ENCODE measurements around the gene OR10AD1. TPM values are rescaled to one million over a fixed set of nuclear protein-coding genes. Genes with fewer than 3 reads are reported as not detected.

OR10AD1 gene
- total and polyA plus RNA-seq, 7 donors, result not detected

DNA sequence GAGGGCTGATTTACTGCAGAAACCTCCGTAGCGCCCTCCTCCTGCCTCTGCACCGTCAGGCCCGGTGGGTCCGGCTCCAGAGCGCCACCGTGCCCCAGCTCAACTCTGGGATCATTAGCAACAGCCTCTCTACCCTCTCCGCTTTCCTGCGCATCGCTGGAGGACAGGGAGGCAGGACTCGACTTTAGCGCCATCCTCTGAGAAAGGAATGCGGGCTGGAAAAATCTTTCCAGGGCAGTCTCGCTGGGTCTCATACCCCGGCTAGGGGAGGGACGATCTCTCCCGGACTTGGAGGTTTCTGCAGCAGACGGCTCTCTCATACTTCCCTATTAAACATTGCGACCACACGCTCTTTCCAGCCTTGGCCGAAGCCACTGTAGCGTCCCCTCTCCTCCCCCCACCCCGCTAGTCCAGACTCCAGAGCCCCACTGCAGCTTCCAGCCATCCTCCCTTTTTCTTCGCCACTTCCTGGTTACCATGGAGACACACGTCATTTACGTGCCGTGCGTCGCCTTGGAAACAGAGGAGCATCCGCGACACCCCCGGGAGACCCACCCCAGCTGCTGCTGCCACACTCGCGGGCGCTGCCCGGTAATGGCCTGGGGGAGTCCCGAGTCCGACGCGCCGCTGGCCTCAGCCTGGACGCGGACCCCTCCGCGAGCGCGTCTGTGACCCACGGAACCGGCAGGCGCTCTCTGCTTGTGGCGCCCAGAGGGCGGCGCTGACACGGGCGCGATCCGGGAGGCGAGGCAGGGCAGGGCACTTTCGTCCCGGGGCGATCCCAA lies 19.8 kb downstream of the OR10AD1 start, which contains the start of gene CCDC184:
Gene CCDC184 (plus strand): TSS at position 554 of the 785 bp plus-strand sequence. CDS start 479 bp downstream, outside the sequence.
- TF ChIP-seq EP300 (IDR thresholded peaks at IDR 0.05) (no peak), POLR2AphosphoS5 (IDR thresholded peaks at IDR 0.05) (peak in 1 of 4 donors; percentile 26)
- TF ChIP-seq, protein P1, sequence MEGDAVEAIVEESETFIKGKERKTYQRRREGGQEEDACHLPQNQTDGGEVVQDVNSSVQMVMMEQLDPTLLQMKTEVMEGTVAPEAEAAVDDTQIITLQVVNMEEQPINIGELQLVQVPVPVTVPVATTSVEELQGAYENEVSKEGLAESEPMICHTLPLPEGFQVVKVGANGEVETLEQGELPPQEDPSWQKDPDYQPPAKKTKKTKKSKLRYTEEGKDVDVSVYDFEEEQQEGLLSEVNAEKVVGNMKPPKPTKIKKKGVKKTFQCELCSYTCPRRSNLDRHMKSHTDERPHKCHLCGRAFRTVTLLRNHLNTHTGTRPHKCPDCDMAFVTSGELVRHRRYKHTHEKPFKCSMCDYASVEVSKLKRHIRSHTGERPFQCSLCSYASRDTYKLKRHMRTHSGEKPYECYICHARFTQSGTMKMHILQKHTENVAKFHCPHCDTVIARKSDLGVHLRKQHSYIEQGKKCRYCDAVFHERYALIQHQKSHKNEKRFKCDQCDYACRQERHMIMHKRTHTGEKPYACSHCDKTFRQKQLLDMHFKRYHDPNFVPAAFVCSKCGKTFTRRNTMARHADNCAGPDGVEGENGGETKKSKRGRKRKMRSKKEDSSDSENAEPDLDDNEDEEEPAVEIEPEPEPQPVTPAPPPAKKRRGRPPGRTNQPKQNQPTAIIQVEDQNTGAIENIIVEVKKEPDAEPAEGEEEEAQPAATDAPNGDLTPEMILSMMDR (IDR thresholded peaks at IDR 0.05), result peak in 2 of 4 experiments; percentile 16 to 30
- WGBS, 2 donors, result 1% methylated on average over 61 of the region's 61 CpGs
- Histone ChIP-seq H3K4me3 (peak within 1 kb of the TSS; percentile 46 to 62 (median 52)), H3K27me3 (peaks cover 16 to 62% (median 28%) of the 10 kb centered on the region in 3 donors), H3K9me3 (no peaks in the 10 kb centered on the region), H3K36me3 (no peaks in the 10 kb centered on the region), H3K4me1 (peaks cover 0 to 28% (median 23%) of the 10 kb centered on the region in 4 donors), H3K27ac (peak within 1 kb of the TSS; percentile 4 to 51 (median 24))
- DNase-seq, result peak; percentile 78
- intact Hi-C loops (cut with DNase I), result no loop called here

- H3K4me1 ChIP-seq, result peaks cover 0 to 28% (median 23%) of the 10 kb centered on the region in 4 donors
- peaks cover 16 to 68% (median 29%) of the 10 kb centered on the region in 3 donors for H3K27me3 ChIP-seq
- intact Hi-C loops (cut with DNase I), result no loop called here
Measured at GRCh38 chr12:48182631-48183030, 20.5 kb downstream of the OR10AD1 start.

GRCh38 chr12:48180857-48181495 lies 22.1 kb downstream of the OR10AD1 start:
- no peaks in the 10 kb centered on the region for H3K9me3 ChIP-seq
- no peaks in the 10 kb centered on the region for H3K36me3 ChIP-seq
- intact Hi-C loops (cut with DNase I), result no loop called here
- 93 to 95% methylated on average over 2 of the region's 2 CpGs for WGBS, 2 donors
- H3K27me3 ChIP-seq, result peaks cover 21 to 75% (median 29%) of the 10 kb centered on the region in 3 donors
- H3K4me3 ChIP-seq, result no peak overlapping the region
- TF ChIP-seq, protein P1 (IDR thresholded peaks at IDR 0.05), result no peak
- TF ChIP-seq POLR2A (IDR thresholded peaks at IDR 0.05) (no peak), POLR2AphosphoS5 (IDR thresholded peaks at IDR 0.05) (no peak), EP300 (IDR thresholded peaks at IDR 0.05) (no peak)
- no peak overlapping the region for H3K27ac ChIP-seq
- DNase-seq, result no peak
- peaks cover 0 to 28% (median 23%) of the 10 kb centered on the region in 4 donors for H3K4me1 ChIP-seq

More at GRCh38 chr12:48182631-48183030, 20.5 kb downstream of the OR10AD1 start:
- Histone ChIP-seq H3K27ac (peak overlapping the region; percentile 4 to 51 (median 24)), H3K4me3 (peak overlapping the region in 3 of 4 donors; percentile 46 to 62 (median 59)), H3K9me3 (no peaks in the 10 kb centered on the region), H3K36me3 (no peaks in the 10 kb centered on the region)
- 6 to 8% methylated on average over 7 of the region's 7 CpGs for WGBS, 2 donors
- TF ChIP-seq POLR2A (IDR thresholded peaks at IDR 0.05) (no peak), EP300 (IDR thresholded peaks at IDR 0.05) (no peak)
- no peak for DNase-seq

DNA sequence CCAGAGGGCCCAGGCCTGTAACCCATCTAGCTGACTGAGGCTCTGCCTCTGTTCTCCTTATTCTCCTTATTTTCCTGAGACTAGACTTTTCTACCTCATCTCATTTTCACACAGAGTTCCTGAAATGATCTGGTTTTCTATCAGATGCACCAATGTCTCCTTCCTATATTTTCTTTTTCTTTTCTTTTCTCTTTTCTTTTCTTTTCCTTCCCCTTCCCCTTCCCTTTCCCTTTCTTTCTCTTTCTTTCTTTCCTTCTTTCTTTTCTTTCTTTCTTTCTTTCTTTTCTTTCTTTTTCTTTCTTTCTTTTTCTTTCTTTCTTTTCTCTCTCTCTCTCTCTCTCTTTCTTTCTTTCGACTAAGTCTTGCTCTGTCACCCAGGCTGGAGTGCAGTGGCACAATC lies 22.7 kb downstream of the OR10AD1 start:
- no peaks in the 10 kb centered on the region for H3K36me3 ChIP-seq
- H3K9me3 ChIP-seq, result no peaks in the 10 kb centered on the region
- DNase-seq, result no peak
- H3K4me1 ChIP-seq, result peaks cover 0 to 28% (median 23%) of the 10 kb centered on the region in 4 donors
- TF ChIP-seq EP300 (IDR thresholded peaks at IDR 0.05) (no peak), POLR2A (IDR thresholded peaks at IDR 0.05) (no peak), POLR2AphosphoS5 (IDR thresholded peaks at IDR 0.05) (no peak)
- TF ChIP-seq, protein P1 (IDR thresholded peaks at IDR 0.05), result no peak
- H3K27ac ChIP-seq, result no peak overlapping the region
- WGBS, 2 donors, result 84 to 90% methylated on average over 1 of the region's 1 CpG
- no peak overlapping the region for H3K4me3 ChIP-seq
- intact Hi-C loops (cut with DNase I), result no loop called here
- peaks cover 21 to 75% (median 29%) of the 10 kb centered on the region in 3 donors for H3K27me3 ChIP-seq

- intact Hi-C loops (cut with DNase I), result no loop called here
- peaks cover 0 to 22% (median 21%) of the 10 kb centered on the region in 4 donors for H3K4me1 ChIP-seq
- H3K27ac ChIP-seq, result no peak overlapping the region
- WGBS, 2 donors, result 95 to 96% methylated on average over 1 of the region's 1 CpG
- TF ChIP-seq, protein P1 (IDR thresholded peaks at IDR 0.05), result no peak
- no peak for TF ChIP-seq POLR2AphosphoS5 (IDR thresholded peaks at IDR 0.05)
- TF ChIP-seq EP300 (IDR thresholded peaks at IDR 0.05), result no peak
- no peak for TF ChIP-seq POLR2A (IDR thresholded peaks at IDR 0.05)
- H3K9me3 ChIP-seq, result no peaks in the 10 kb centered on the region
- peaks cover 15 to 65% (median 25%) of the 10 kb centered on the region in 3 donors for H3K27me3 ChIP-seq
- H3K36me3 ChIP-seq, result no peaks in the 10 kb centered on the region
- H3K4me3 ChIP-seq, result no peak overlapping the region
- no peak for DNase-seq
Measured at GRCh38 chr12:48179466-48179865, 23.6 kb downstream of the OR10AD1 start.
